ENCODE data around the gene CALML3. TPM values are rescaled to one million over a fixed set of nuclear protein-coding genes. Genes with fewer than 3 reads are reported as not detected.
"Not testable (repeated sequence)": the region's sequence is repeated elsewhere in the genome, so short reads cannot be mapped to it uniquely, and the experiment has no call there.

CALML3 gene
- total and polyA plus RNA-seq, 10 of the 15 experiments (the other 5 are each of a cell fraction or from before 2014, with no cell fraction given) = not detected

GRCh38 chr10:5557799-5558771 is 33.3 kb downstream of the CALML3 start:
- no peaks in the 10 kb centered on the region for H3K9me3 ChIP-seq (replicated peaks; ENCODE audit: control insufficient read depth, insufficient read depth, low read length)
- no peaks in the 10 kb centered on the region for H3K36me3 ChIP-seq (ENCODE audit: control insufficient read depth in 2 of 2, insufficient read depth in 2 of 2, low read length in 1 of 2)
- intact Hi-C loops (cut with micrococcal nuclease; ENCODE audit: unreplicated experiment) = no loop called here
- SMC1A ChIA-PET (ENCODE audit: uncharacterized antibody, unreplicated experiment) = no interaction called here
- no peaks in the 10 kb centered on the region for H4K20me1 ChIP-seq (ENCODE audit: control insufficient read depth, insufficient read depth)
- in situ Hi-C loops (cut with MboI) = no loop called here
- no peak overlapping the region for H3K4me3 ChIP-seq
- FAIRE-seq = no peak
- POLR2A ChIA-PET = no interaction called here
- peaks cover 3 to 9% of the 10 kb centered on the region in 2 experiments; a peak in 3 of 4 replicates for H3K27me3 ChIP-seq (replicated peaks in 1 of 2; ENCODE audit: control insufficient read depth in 2 of 2, insufficient read depth in 2 of 2, low read length in 1 of 2)
- H3K9ac ChIP-seq (ENCODE audit: control insufficient read depth, insufficient read depth, low read length) = no peak overlapping the region
- H3K4me1 ChIP-seq (ENCODE audit: control insufficient read depth, insufficient read depth, low read length) = no peaks in the 10 kb centered on the region
- no peak overlapping the region for H3K27ac ChIP-seq (ENCODE audit: control insufficient read depth, insufficient read depth)
- TF ChIP-seq TCF3 (IDR thresholded peaks at IDR 0.05; ENCODE audit: borderline replicate concordance, insufficient read depth, low read depth, low read length) = no peak
- no peak for TF ChIP-seq CEBPB (IDR thresholded peaks at IDR 0.05; ENCODE audit: borderline replicate concordance in 1 of 2, low read depth in 2 of 2, low read length in 2 of 2)
- no peak for TF ChIP-seq ZZZ3 (IDR thresholded peaks at IDR 0.05; ENCODE audit: control insufficient read depth, insufficient read length, low read depth)
- TF ChIP-seq, protein P1, sequence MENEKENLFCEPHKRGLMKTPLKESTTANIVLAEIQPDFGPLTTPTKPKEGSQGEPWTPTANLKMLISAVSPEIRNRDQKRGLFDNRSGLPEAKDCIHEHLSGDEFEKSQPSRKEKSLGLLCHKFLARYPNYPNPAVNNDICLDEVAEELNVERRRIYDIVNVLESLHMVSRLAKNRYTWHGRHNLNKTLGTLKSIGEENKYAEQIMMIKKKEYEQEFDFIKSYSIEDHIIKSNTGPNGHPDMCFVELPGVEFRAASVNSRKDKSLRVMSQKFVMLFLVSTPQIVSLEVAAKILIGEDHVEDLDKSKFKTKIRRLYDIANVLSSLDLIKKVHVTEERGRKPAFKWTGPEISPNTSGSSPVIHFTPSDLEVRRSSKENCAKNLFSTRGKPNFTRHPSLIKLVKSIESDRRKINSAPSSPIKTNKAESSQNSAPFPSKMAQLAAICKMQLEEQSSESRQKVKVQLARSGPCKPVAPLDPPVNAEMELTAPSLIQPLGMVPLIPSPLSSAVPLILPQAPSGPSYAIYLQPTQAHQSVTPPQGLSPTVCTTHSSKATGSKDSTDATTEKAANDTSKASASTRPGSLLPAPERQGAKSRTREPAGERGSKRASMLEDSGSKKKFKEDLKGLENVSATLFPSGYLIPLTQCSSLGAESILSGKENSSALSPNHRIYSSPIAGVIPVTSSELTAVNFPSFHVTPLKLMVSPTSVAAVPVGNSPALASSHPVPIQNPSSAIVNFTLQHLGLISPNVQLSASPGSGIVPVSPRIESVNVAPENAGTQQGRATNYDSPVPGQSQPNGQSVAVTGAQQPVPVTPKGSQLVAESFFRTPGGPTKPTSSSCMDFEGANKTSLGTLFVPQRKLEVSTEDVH (IDR thresholded peaks at IDR 0.05; ENCODE audit: low read depth, partially characterized antibody) = no peak
- TF ChIP-seq ATF7 (IDR thresholded peaks at IDR 0.05; ENCODE audit: low read depth) = no peak
- TF ChIP-seq GATAD2B (conservative IDR thresholded peaks at IDR 0.05; ENCODE audit: low read depth) = no peak
- TF ChIP-seq CHD1 (IDR thresholded peaks at IDR 0.05; ENCODE audit: low read depth, low read length) = no peak
- TF ChIP-seq SIN3A (IDR thresholded peaks at IDR 0.05; ENCODE audit: low read depth, low read length) = no peak
- no peak overlapping the region for H2AFZ ChIP-seq (ENCODE audit: control insufficient read depth, low read depth, low read length)
- H3K79me2 ChIP-seq (ENCODE audit: control insufficient read depth, insufficient read depth, low read length) = no peaks in the 10 kb centered on the region
- H3K4me2 ChIP-seq (ENCODE audit: control insufficient read depth, insufficient read depth) = no peak overlapping the region
- CTCF ChIA-PET = interaction anchor here (1.7 kb wide), 1 partner anchor 65 kb away, joined by 4 read pairs; no protein-coding TSS in a partner anchor
- ATAC-seq = no peak
- RAD21 ChIA-PET (ENCODE audit: unreplicated experiment) = no interaction called here
- DNase-seq (ENCODE audit: low read depth, low spot score) = no peak
- 52% methylated on average over 30 of the region's 31 CpGs for WGBS (ENCODE audit: insufficient coverage, insufficient replicate concordance, low lambda C conversion rate, missing lambda C conversion rate)
- no TSS peak for BruUV-seq (replicated peaks)

DNA sequence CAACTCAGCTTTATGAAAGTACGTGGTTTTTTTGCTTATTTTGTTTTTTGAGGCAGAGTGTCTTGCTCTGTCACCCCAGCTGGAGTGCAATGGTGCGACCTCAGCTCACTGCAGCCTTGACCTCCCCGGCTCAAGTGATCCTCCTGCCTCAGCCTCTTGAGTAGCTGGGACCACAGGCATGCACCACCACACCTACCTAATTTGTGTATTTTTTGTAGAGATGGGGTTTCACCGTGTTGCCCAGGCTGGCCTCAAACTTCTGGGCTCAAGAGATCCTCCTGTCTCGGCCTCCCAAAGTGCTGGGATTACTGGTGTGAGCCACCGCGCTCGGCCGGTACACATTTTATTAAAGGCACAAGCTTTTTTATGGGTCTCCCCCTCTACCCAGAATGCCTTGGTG is 34.3 kb downstream of the CALML3 start:
- H3K9me3 ChIP-seq (replicated peaks; ENCODE audit: control insufficient read depth, insufficient read depth, low read length); FAIRE-seq; H3K27ac ChIP-seq (ENCODE audit: control insufficient read depth, insufficient read depth); H3K27me3 ChIP-seq (replicated peaks in 1 of 2; ENCODE audit: control insufficient read depth in 2 of 2, insufficient read depth in 2 of 2, low read length in 1 of 2); intact Hi-C loops (cut with micrococcal nuclease; ENCODE audit: unreplicated experiment); H3K4me1 ChIP-seq (ENCODE audit: control insufficient read depth, insufficient read depth, low read length); BruUV-seq (replicated peaks); ATAC-seq; DNase-seq (ENCODE audit: low read depth, low spot score); H4K20me1 ChIP-seq (ENCODE audit: control insufficient read depth, insufficient read depth); H3K36me3 ChIP-seq (ENCODE audit: control insufficient read depth in 2 of 2, insufficient read depth in 2 of 2, low read length in 1 of 2); H3K4me2 ChIP-seq (ENCODE audit: control insufficient read depth, insufficient read depth); H3K9ac ChIP-seq (ENCODE audit: control insufficient read depth, insufficient read depth, low read length); SMC1A ChIA-PET (ENCODE audit: uncharacterized antibody, unreplicated experiment); H3K4me3 ChIP-seq; H2AFZ ChIP-seq (ENCODE audit: control insufficient read depth, low read depth, low read length); in situ Hi-C loops (cut with MboI); H3K79me2 ChIP-seq (ENCODE audit: control insufficient read depth, insufficient read depth, low read length); POLR2A ChIA-PET; RAD21 ChIA-PET (ENCODE audit: unreplicated experiment): not testable (repeated sequence)
- CTCF ChIA-PET = interaction anchor here (1.3 kb wide), 1 partner anchor 117 kb away, joined by 3 read pairs; no protein-coding TSS in a partner anchor
- WGBS (ENCODE audit: insufficient coverage, insufficient replicate concordance, low lambda C conversion rate, missing lambda C conversion rate) = 47% methylated on average over 9 of the region's 9 CpGs

Data from GM12878 (cell line).